ENCODE measurements around the gene CHIT1.

- TF ChIP-seq CTCF (IDR thresholded peaks at IDR 0.05) (no peak), POLR2AphosphoS5 (IDR thresholded peaks at IDR 0.05; ENCODE audit: low read depth, low read length) (no peak)
Measured at GRCh38 chr1:203213126-203213525, 16.3 kb downstream of the CHIT1 start.

Measured in Panc1 (cell line).